Measurements from ENCODE around the gene B4GALNT4. TPM values are rescaled to one million over a fixed set of nuclear protein-coding genes. Genes with fewer than 3 reads are reported as not detected.
A peak's percentile ranks its signal among the peaks of the same experiment; 100 is the strongest.

B4GALNT4 gene
- total RNA-seq, 2 experiments from 2014 or later = 4.2 to 6.0 TPM

GRCh38 chr11:325796-326591 lies 43.3 kb upstream of the B4GALNT4 start:
- peaks cover 64% of the 10 kb centered on the region for H3K4me1 ChIP-seq (ENCODE audit: insufficient read depth, low read length)

GRCh38 chr11:326592-326841 lies 42.8 kb upstream of the B4GALNT4 start:
- no peaks in the 10 kb centered on the region for H3K9me3 Mint-ChIP-seq
- H3K27ac Mint-ChIP-seq = peak overlapping the region; percentile 83
- peak overlapping the region; percentile 48 for H3K4me3 Mint-ChIP-seq
- H3K4me1 ChIP-seq (ENCODE audit: insufficient read depth, low read length) = peaks cover 68% of the 10 kb centered on the region
- H3K36me3 Mint-ChIP-seq (ENCODE audit: low read depth) = no peaks in the 10 kb centered on the region
- peak overlapping the region; percentile 12 for H3K4me3 ChIP-seq (ENCODE audit: low read length)
- no peaks in the 10 kb centered on the region for H3K36me3 ChIP-seq (ENCODE audit: insufficient read depth, low read length)
- ATAC-seq (ENCODE audit: poor library complexity) (no peak), DNase-seq (no peak)
- no peaks in the 10 kb centered on the region for H3K27me3 ChIP-seq (ENCODE audit: control insufficient read depth in 1 of 2, insufficient read depth in 2 of 2, low read length in 2 of 2)
- no peaks in the 10 kb centered on the region for H3K27me3 Mint-ChIP-seq
- TF ChIP-seq CTCF (IDR thresholded peaks at IDR 0.05) = no peak
- H3K9me3 ChIP-seq (ENCODE audit: control insufficient read depth in 1 of 2, insufficient read depth in 1 of 2, low read length in 2 of 2) = no peaks in the 10 kb centered on the region
- ChIA-PET CTCF (no interaction called here), POLR2A (interaction anchor here (1.1 to 1.7 kb wide), 3 partner anchors 17 to 40 kb away, joined by 4 to 11 read pairs (median 5); no protein-coding TSS in a partner anchor)
- peak overlapping the region; percentile 71 to 89 for H3K27ac ChIP-seq (ENCODE audit: low read depth in 1 of 2, low read length in 2 of 2)
- intact Hi-C loops (cut with DNase I, micrococcal nuclease) = no loop called here
- H3K4me1 Mint-ChIP-seq (ENCODE audit: low read depth) = peaks cover 62% of the 10 kb centered on the region

More at GRCh38 chr11:325796-326591, 43.3 kb upstream of the B4GALNT4 start:
- H3K4me3 Mint-ChIP-seq = no peak overlapping the region
- no peak for TF ChIP-seq CTCF (IDR thresholded peaks at IDR 0.05)
- no peaks in the 10 kb centered on the region for H3K27me3 ChIP-seq (ENCODE audit: control insufficient read depth in 1 of 2, insufficient read depth in 2 of 2, low read length in 2 of 2)
- H3K4me3 ChIP-seq (ENCODE audit: low read length) = peak overlapping the region; percentile 12
- no peaks in the 10 kb centered on the region for H3K9me3 Mint-ChIP-seq
- H3K27ac ChIP-seq (ENCODE audit: low read depth in 1 of 2, low read length in 2 of 2) = peak overlapping the region; percentile 71 to 89
- intact Hi-C loops (cut with DNase I, micrococcal nuclease) = no loop called here
- DNase-seq (no peak), ATAC-seq (ENCODE audit: poor library complexity) (no peak)
- H3K36me3 Mint-ChIP-seq (ENCODE audit: low read depth) = no peaks in the 10 kb centered on the region
- ChIA-PET CTCF (no interaction called here), POLR2A (interaction anchor here (1.1 to 1.7 kb wide), 2 partner anchors 29 to 39 kb away, joined by 5 to 11 read pairs; no protein-coding TSS in a partner anchor)
- no peaks in the 10 kb centered on the region for H3K9me3 ChIP-seq (ENCODE audit: control insufficient read depth in 1 of 2, insufficient read depth in 1 of 2, low read length in 2 of 2)
- no peaks in the 10 kb centered on the region for H3K27me3 Mint-ChIP-seq
- H3K4me1 Mint-ChIP-seq (ENCODE audit: low read depth) = peaks cover 58% of the 10 kb centered on the region
- peak overlapping the region; percentile 83 for H3K27ac Mint-ChIP-seq
- no peaks in the 10 kb centered on the region for H3K36me3 ChIP-seq (ENCODE audit: insufficient read depth, low read length)

GRCh38 chr11:326842-327580 lies 42.3 kb upstream of the B4GALNT4 start:
- H3K4me1 ChIP-seq (ENCODE audit: insufficient read depth, low read length) = peaks cover 73% of the 10 kb centered on the region
- no peaks in the 10 kb centered on the region for H3K36me3 ChIP-seq (ENCODE audit: insufficient read depth, low read length)
- POLR2A ChIA-PET = interaction anchor here (0.5 to 3.2 kb wide), 7 partner anchors 9 to 179 kb away, joined by 3 to 14 read pairs (median 5); no protein-coding TSS in a partner anchor
- Mint-ChIP-seq H3K36me3 (ENCODE audit: low read depth) (no peaks in the 10 kb centered on the region), H3K27ac (peak overlapping the region; percentile 83), H3K4me1 (ENCODE audit: low read depth) (peaks cover 67% of the 10 kb centered on the region), H3K4me3 (peak overlapping the region; percentile 59), H3K27me3 (no peaks in the 10 kb centered on the region), H3K9me3 (no peaks in the 10 kb centered on the region)
- H3K27ac ChIP-seq (ENCODE audit: low read depth in 1 of 2, low read length in 2 of 2) = peak overlapping the region; percentile 71 to 89
- ATAC-seq (ENCODE audit: poor library complexity) (peak; percentile 60), DNase-seq (peak in 8 of 14 experiments; percentile 50 to 90 (median 69))
- intact Hi-C loops (cut with DNase I, micrococcal nuclease) = no loop called here
- H3K27me3 ChIP-seq (ENCODE audit: control insufficient read depth in 1 of 2, insufficient read depth in 2 of 2, low read length in 2 of 2) = no peaks in the 10 kb centered on the region
- no peaks in the 10 kb centered on the region for H3K9me3 ChIP-seq (ENCODE audit: control insufficient read depth in 1 of 2, insufficient read depth in 1 of 2, low read length in 2 of 2)
- no peak for TF ChIP-seq CTCF (IDR thresholded peaks at IDR 0.05)
- peak overlapping the region; percentile 12 for H3K4me3 ChIP-seq (ENCODE audit: low read length)
- CTCF ChIA-PET = no interaction called here

Data from CD4-positive, alpha-beta T cell (primary cell).